Mesothelial cell of epicardium (in vitro differentiated cells): Measurements from ENCODE around the gene IGFL2. TPM values are rescaled to one million over a fixed set of nuclear protein-coding genes. Genes with fewer than 3 reads are reported as not detected.
"Not testable (repeated sequence)": the region's sequence is repeated elsewhere in the genome, so short reads cannot be mapped to it uniquely, and the experiment has no call there.

Experiments used
- DNase-seq, 2 experiments: peaks; one replicate each; pipeline ENCODE4 v3.0.0; 2021; ENCODE audit warnings: low spot score in 2 of 2; ENCODE audit not compliant: unreplicated experiment in 2 of 2
- H3K27ac Mint-ChIP-seq: 2 replicates; pipeline ENCODE4 v1.8.0; 2021; ENCODE audit warnings: mixed read lengths
- H3K27me3 Mint-ChIP-seq: 2 replicates; pipeline ENCODE4 v1.8.0; 2021; ENCODE audit warnings: low read depth, mixed read lengths
- H3K36me3 Mint-ChIP-seq: 2 replicates; pipeline ENCODE4 v1.8.0; 2021; ENCODE audit warnings: mixed read lengths
- H3K4me1 Mint-ChIP-seq: 2 replicates; pipeline ENCODE4 v1.8.0; 2021; ENCODE audit warnings: mixed read lengths
- H3K4me3 Mint-ChIP-seq: 2 replicates; pipeline ENCODE4 v1.8.0; 2021; ENCODE audit warnings: mild to moderate bottlenecking, moderate library complexity, mixed read lengths
- H3K9me3 Mint-ChIP-seq: 2 replicates; pipeline ENCODE4 v1.8.0; 2021; ENCODE audit warnings: mixed read lengths
- CTCF ChIP-seq: fragments of 200-600 bp; sonication (generic); IDR thresholded peaks from one replicate; pipeline ENCODE4 v1.5.0; 2021; ENCODE audit warnings: antibody characterized with exemption; ENCODE audit not compliant: unreplicated experiment
- total RNA-seq: library from RNA; stranded (reverse); gene quantifications from 3 replicates; pipeline ENCODE4 v1.2.1, GENCODE V29; 2021

Gene IGFL2
- total RNA-seq = 2.0 to 3.7 TPM (median 3.7 TPM) in 3 replicates

- no peak for DNase-seq
These were observed at the start of gene IGFL2 for GRCh38 chr19:46147791-46148288. TSS of gene IGFL2 (plus strand) at chr19:46148238. CDS start at chr19:46148279, 41 bp downstream.

GRCh38 chr19:46100344-46100743, 47.7 kb upstream of the IGFL2 start:
- peaks cover 18% of the 10 kb centered on the region for H3K27me3 Mint-ChIP-seq
- DNase-seq = no peak
- H3K4me1 Mint-ChIP-seq = peaks cover 5% of the 10 kb centered on the region
- peaks cover 4% of the 10 kb centered on the region for H3K36me3 Mint-ChIP-seq
- H3K27ac Mint-ChIP-seq = no peak overlapping the region
- no peak for TF ChIP-seq CTCF
- H3K4me3 Mint-ChIP-seq = no peak overlapping the region
- H3K9me3 Mint-ChIP-seq = peaks cover 27% of the 10 kb centered on the region

More at GRCh38 chr19:46147791-46148288, at the start of gene IGFL2:
- peaks cover 28% of the 10 kb centered on the region for H3K4me1 Mint-ChIP-seq
- H3K27ac Mint-ChIP-seq = peak within 1 kb of the TSS; percentile 35
- no peaks in the 10 kb centered on the region for H3K27me3 Mint-ChIP-seq
- H3K4me3 Mint-ChIP-seq = no peak within 1 kb of the TSS
- no peaks in the 10 kb centered on the region for H3K36me3 Mint-ChIP-seq
- no peaks in the 10 kb centered on the region for H3K9me3 Mint-ChIP-seq
- no peak for TF ChIP-seq CTCF

- Mint-ChIP-seq H3K27ac (no peak overlapping the region), H3K9me3 (peaks cover 20% of the 10 kb centered on the region)
- no peak for DNase-seq
These were observed 46.7 kb upstream of the IGFL2 start for GRCh38 chr19:46101293-46101692.

GRCh38 chr19:46102333-46102732, 45.7 kb upstream of the IGFL2 start:
- H3K4me3 Mint-ChIP-seq, H3K27ac Mint-ChIP-seq, H3K36me3 Mint-ChIP-seq, H3K9me3 Mint-ChIP-seq, H3K27me3 Mint-ChIP-seq, DNase-seq, H3K4me1 Mint-ChIP-seq: not testable (repeated sequence)

More at GRCh38 chr19:46101293-46101692, 46.7 kb upstream of the IGFL2 start:
- Mint-ChIP-seq H3K36me3 (peaks cover 4% of the 10 kb centered on the region), H3K4me1 (peaks cover 5% of the 10 kb centered on the region), H3K4me3 (no peak overlapping the region), H3K27me3 (peaks cover 15% of the 10 kb centered on the region)
- TF ChIP-seq CTCF = no peak

- Mint-ChIP-seq H3K36me3 (peaks cover 2% of the 10 kb centered on the region), H3K27ac (no peak overlapping the region), H3K27me3 (no peaks in the 10 kb centered on the region), H3K4me1 (peaks cover 8% of the 10 kb centered on the region), H3K4me3 (no peak overlapping the region), H3K9me3 (no peaks in the 10 kb centered on the region)
- TF ChIP-seq CTCF = no peak
- no peak for DNase-seq
These were observed 40.7 kb upstream of the IGFL2 start for GRCh38 chr19:46107371-46107770.

GRCh38 chr19:46109876-46110275, 38.2 kb upstream of the IGFL2 start:
- TF ChIP-seq CTCF = no peak
- H3K36me3 Mint-ChIP-seq = peaks cover 2% of the 10 kb centered on the region
- no peak overlapping the region for H3K4me3 Mint-ChIP-seq
- no peaks in the 10 kb centered on the region for H3K27me3 Mint-ChIP-seq
- peak overlapping the region; percentile 64 for H3K27ac Mint-ChIP-seq
- H3K9me3 Mint-ChIP-seq = no peaks in the 10 kb centered on the region
- H3K4me1 Mint-ChIP-seq = peaks cover 21% of the 10 kb centered on the region
- DNase-seq = no peak
